Measurements from ENCODE around the gene ZC2HC1C.
"Not testable (repeated sequence)": the region's sequence is repeated elsewhere in the genome, so short reads cannot be mapped to it uniquely, and the experiment has no call there.

ZC2HC1C gene

DNA sequence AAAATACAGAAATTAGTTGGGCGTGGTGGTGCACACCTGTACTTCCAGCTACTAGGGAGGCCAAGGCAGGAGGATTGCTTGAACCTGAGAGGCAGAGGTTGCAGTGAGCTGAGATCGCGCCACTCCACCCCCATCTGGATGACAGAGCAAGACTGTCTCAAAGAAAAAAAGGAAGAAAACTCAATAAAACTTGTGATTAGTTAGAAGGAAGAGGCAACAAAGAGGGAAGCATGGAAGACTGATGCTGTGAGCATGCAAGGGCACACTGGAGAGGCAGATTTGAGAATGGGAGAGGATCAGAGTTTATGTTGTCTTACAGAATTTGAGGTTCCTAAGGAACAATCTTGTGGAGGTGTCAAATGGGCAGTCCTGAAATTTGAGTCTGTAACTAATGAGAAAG is 2.8 kb upstream of the ZC2HC1C start:
- no peak for ATAC-seq (ENCODE audit: insufficient read depth, low read depth)
- Histone ChIP-seq H3K27me3 (ENCODE audit: insufficient read depth, low read length, poor library complexity) (no peaks in the 10 kb centered on the region), H3K79me2 (ENCODE audit: insufficient read depth, low read length) (peaks cover 19% of the 10 kb centered on the region), H3K9me3 (ENCODE audit: insufficient read depth, low read length, severe bottlenecking) (no peaks in the 10 kb centered on the region), H3K36me3 (ENCODE audit: insufficient read depth, low read length) (peaks cover under 1% of the 10 kb centered on the region; the same call in 1 of the 2 replicates), H3K4me2 (ENCODE audit: insufficient read depth, low read length) (no peak overlapping the region), H3K4me1 (ENCODE audit: insufficient read depth, low read length) (peaks cover 17% of the 10 kb centered on the region), H3K9ac (ENCODE audit: low read depth, low read length) (no peak overlapping the region), H3K4me3 (ENCODE audit: low read depth in 1 of 2, low read length in 2 of 2) (no peak overlapping the region), H2AFZ (ENCODE audit: low read depth, low read length) (no peak overlapping the region), H4K20me1 (ENCODE audit: insufficient read depth, low read length) (no peaks in the 10 kb centered on the region), H3K27ac (ENCODE audit: low read length) (no peak overlapping the region)
- no peak for DNase-seq
- no peak for TF ChIP-seq EZH2 (IDR thresholded peaks at IDR 0.05; ENCODE audit: borderline replicate concordance, low read depth, low read length, severe bottlenecking)
- TF ChIP-seq, protein P1, sequence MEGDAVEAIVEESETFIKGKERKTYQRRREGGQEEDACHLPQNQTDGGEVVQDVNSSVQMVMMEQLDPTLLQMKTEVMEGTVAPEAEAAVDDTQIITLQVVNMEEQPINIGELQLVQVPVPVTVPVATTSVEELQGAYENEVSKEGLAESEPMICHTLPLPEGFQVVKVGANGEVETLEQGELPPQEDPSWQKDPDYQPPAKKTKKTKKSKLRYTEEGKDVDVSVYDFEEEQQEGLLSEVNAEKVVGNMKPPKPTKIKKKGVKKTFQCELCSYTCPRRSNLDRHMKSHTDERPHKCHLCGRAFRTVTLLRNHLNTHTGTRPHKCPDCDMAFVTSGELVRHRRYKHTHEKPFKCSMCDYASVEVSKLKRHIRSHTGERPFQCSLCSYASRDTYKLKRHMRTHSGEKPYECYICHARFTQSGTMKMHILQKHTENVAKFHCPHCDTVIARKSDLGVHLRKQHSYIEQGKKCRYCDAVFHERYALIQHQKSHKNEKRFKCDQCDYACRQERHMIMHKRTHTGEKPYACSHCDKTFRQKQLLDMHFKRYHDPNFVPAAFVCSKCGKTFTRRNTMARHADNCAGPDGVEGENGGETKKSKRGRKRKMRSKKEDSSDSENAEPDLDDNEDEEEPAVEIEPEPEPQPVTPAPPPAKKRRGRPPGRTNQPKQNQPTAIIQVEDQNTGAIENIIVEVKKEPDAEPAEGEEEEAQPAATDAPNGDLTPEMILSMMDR (IDR thresholded peaks at IDR 0.05; ENCODE audit: borderline replicate concordance, extremely low read depth, low read length, poor library complexity, severe bottlenecking), result no peak

DNA sequence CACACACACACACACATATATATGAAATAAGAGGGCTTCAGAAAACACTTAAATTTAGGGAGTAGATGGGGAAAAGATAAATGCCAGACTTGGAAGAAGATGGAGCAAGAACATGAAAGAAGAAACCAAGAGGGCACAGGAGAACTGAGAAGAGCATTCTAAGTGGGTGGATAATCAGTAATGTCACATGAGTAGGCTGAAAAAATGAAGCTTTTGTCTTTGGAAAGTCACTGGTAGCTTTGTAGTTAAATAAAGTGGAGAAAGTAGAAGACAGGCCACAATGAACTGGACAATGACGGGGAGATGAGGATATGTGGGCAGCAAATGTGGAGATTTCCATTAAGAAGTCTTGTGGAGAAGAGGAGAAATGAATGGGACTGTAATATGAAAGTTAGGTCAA is 2.2 kb upstream of the ZC2HC1C start:
- Histone ChIP-seq H3K9ac (ENCODE audit: low read depth, low read length) (no peak overlapping the region), H3K36me3 (ENCODE audit: insufficient read depth, low read length) (no peaks in the 10 kb centered on the region), H3K4me2 (ENCODE audit: insufficient read depth, low read length) (no peak overlapping the region), H2AFZ (ENCODE audit: low read depth, low read length) (no peak overlapping the region), H3K27me3 (ENCODE audit: insufficient read depth, low read length, poor library complexity) (no peaks in the 10 kb centered on the region), H3K9me3 (ENCODE audit: insufficient read depth, low read length, severe bottlenecking) (no peaks in the 10 kb centered on the region), H3K4me1 (ENCODE audit: insufficient read depth, low read length) (peaks cover 16% of the 10 kb centered on the region), H3K79me2 (ENCODE audit: insufficient read depth, low read length) (peaks cover 16% of the 10 kb centered on the region), H4K20me1 (ENCODE audit: insufficient read depth, low read length) (no peaks in the 10 kb centered on the region), H3K27ac (ENCODE audit: low read length) (no peak overlapping the region), H3K4me3 (ENCODE audit: low read depth in 1 of 2, low read length in 2 of 2) (no peak overlapping the region)
- DNase-seq (no peak), ATAC-seq (ENCODE audit: insufficient read depth, low read depth) (no peak)
- TF ChIP-seq, protein P1 (IDR thresholded peaks at IDR 0.05; ENCODE audit: borderline replicate concordance, extremely low read depth, low read length, poor library complexity, severe bottlenecking), result no peak
- TF ChIP-seq EZH2 (IDR thresholded peaks at IDR 0.05; ENCODE audit: borderline replicate concordance, low read depth, low read length, severe bottlenecking), result no peak

GRCh38 chr14:75067765-75068164 is 1.7 kb upstream of the ZC2HC1C start:
- DNase-seq; H3K4me3 ChIP-seq (ENCODE audit: low read depth in 1 of 2, low read length in 2 of 2); H3K27me3 ChIP-seq (ENCODE audit: insufficient read depth, low read length, poor library complexity); H3K27ac ChIP-seq (ENCODE audit: low read length); H3K9ac ChIP-seq (ENCODE audit: low read depth, low read length); H3K9me3 ChIP-seq (ENCODE audit: insufficient read depth, low read length, severe bottlenecking); H3K4me2 ChIP-seq (ENCODE audit: insufficient read depth, low read length); H3K36me3 ChIP-seq (ENCODE audit: insufficient read depth, low read length); ATAC-seq (ENCODE audit: insufficient read depth, low read depth); H4K20me1 ChIP-seq (ENCODE audit: insufficient read depth, low read length); H2AFZ ChIP-seq (ENCODE audit: low read depth, low read length): not testable (repeated sequence)
- Histone ChIP-seq H3K4me1 (ENCODE audit: insufficient read depth, low read length) (peaks cover 11% of the 10 kb centered on the region), H3K79me2 (ENCODE audit: insufficient read depth, low read length) (peaks cover 10% of the 10 kb centered on the region)

GRCh38 chr14:75068294-75069120 is 934 bp upstream of the ZC2HC1C start:
- DNase-seq, result no peak
- Histone ChIP-seq H3K9me3 (ENCODE audit: insufficient read depth, low read length, severe bottlenecking) (no peaks in the 10 kb centered on the region), H3K36me3 (ENCODE audit: insufficient read depth, low read length) (no peaks in the 10 kb centered on the region), H3K27ac (ENCODE audit: low read length) (no peak overlapping the region), H3K27me3 (ENCODE audit: insufficient read depth, low read length, poor library complexity) (no peaks in the 10 kb centered on the region), H4K20me1 (ENCODE audit: insufficient read depth, low read length) (no peaks in the 10 kb centered on the region), H3K79me2 (ENCODE audit: insufficient read depth, low read length) (peaks cover 3% of the 10 kb centered on the region), H3K4me1 (ENCODE audit: insufficient read depth, low read length) (peaks cover 4% of the 10 kb centered on the region), H3K4me2 (ENCODE audit: insufficient read depth, low read length) (no peak overlapping the region), H2AFZ (ENCODE audit: low read depth, low read length) (no peak overlapping the region), H3K4me3 (ENCODE audit: low read depth in 1 of 2, low read length in 2 of 2) (no peak overlapping the region), H3K9ac (ENCODE audit: low read depth, low read length) (no peak overlapping the region)
- TF ChIP-seq, protein P1 (IDR thresholded peaks at IDR 0.05; ENCODE audit: borderline replicate concordance, extremely low read depth, low read length, poor library complexity, severe bottlenecking), result no peak
- no peak for TF ChIP-seq EZH2 (IDR thresholded peaks at IDR 0.05; ENCODE audit: borderline replicate concordance, low read depth, low read length, severe bottlenecking)
- no peak for ATAC-seq (ENCODE audit: insufficient read depth, low read depth)

Measured in DND-41 (cell line).